MCF 10A (cell line): ENCODE results near the gene FBXL19. TPM values are rescaled to one million over a fixed set of nuclear protein-coding genes. Genes with fewer than 3 reads are reported as not detected.

Experiments
- BruUV-seq: library from RNA; stranded (reverse); fragments of 400-500 nt; replicated peaks from 2 replicates; lab custom pipeline; 2021; lab: Mats Ljungman, UMichigan
- CTCF ChIA-PET: fragments of 300-600 bp; sonication (Branson Sonifier 250); formaldehyde crosslinking; extraction: SDS; loops from one replicate; lab custom pipeline; 2021; ENCODE audit warnings: antibody characterized with exemption, inconsistent platforms; lab: Yijun Ruan, JAX
- POLR2A ChIA-PET: fragments of 300-600, 350-650 bp; sonication (Branson Sonifier 250); formaldehyde crosslinking; extraction: SDS; loops from one replicate; lab custom pipeline; 2020; ENCODE audit warnings: antibody characterized with exemption, inconsistent platforms; lab: Yijun Ruan, JAX
- DNase-seq: peaks from one replicate; pipeline ENCODE4 v3.0.0-alpha.2; 2018; ENCODE audit not compliant: unreplicated experiment
- H3K27ac Mint-ChIP-seq: one replicate; pipeline ENCODE4 v1.8.0; 2022; ENCODE audit warnings: mild to moderate bottlenecking, low read depth, mixed read lengths; ENCODE audit not compliant: unreplicated experiment
- H3K27me3 Mint-ChIP-seq: one replicate; pipeline ENCODE4 v1.8.0; 2022; ENCODE audit warnings: mixed read lengths; ENCODE audit not compliant: insufficient read depth, unreplicated experiment
- H3K36me3 Mint-ChIP-seq: one replicate; pipeline ENCODE4 v1.8.0; 2022; ENCODE audit warnings: mild to moderate bottlenecking, moderate library complexity, mixed read lengths; ENCODE audit not compliant: insufficient read depth, unreplicated experiment
- H3K4me1 Mint-ChIP-seq: one replicate; pipeline ENCODE4 v1.8.0; 2022; ENCODE audit warnings: mixed read lengths; ENCODE audit not compliant: insufficient read depth, unreplicated experiment
- H3K4me3 Mint-ChIP-seq: one replicate; pipeline ENCODE4 v1.8.0; 2022; ENCODE audit warnings: mild to moderate bottlenecking, moderate library complexity, mixed read lengths; ENCODE audit not compliant: unreplicated experiment
- H3K9me3 Mint-ChIP-seq: one replicate; pipeline ENCODE4 v1.8.0; 2022; ENCODE audit warnings: mixed read lengths; ENCODE audit not compliant: unreplicated experiment
- intact Hi-C: fragments of 100-400 bp; cut with micrococcal nuclease; formaldehyde crosslinking; loops from 2 replicates; pipeline ENCODE4 v1.14.1; 2022
- total RNA-seq: library from RNA; stranded (reverse); gene quantifications from 2 replicates; pipeline ENCODE4 v1.2.3, GENCODE V29; 2022
- TF ChIP-seq, protein P1 (sequence below): fragments of 200-600 bp; IDR thresholded peaks from one replicate; pipeline ENCODE4 v1.8.0; 2022; ENCODE audit warnings: antibody characterized with exemption, mild to moderate bottlenecking; ENCODE audit not compliant: unreplicated experiment

Gene FBXL19
- total RNA-seq, 1 experiment from 2014 or later = 18.0 TPM

DNA sequence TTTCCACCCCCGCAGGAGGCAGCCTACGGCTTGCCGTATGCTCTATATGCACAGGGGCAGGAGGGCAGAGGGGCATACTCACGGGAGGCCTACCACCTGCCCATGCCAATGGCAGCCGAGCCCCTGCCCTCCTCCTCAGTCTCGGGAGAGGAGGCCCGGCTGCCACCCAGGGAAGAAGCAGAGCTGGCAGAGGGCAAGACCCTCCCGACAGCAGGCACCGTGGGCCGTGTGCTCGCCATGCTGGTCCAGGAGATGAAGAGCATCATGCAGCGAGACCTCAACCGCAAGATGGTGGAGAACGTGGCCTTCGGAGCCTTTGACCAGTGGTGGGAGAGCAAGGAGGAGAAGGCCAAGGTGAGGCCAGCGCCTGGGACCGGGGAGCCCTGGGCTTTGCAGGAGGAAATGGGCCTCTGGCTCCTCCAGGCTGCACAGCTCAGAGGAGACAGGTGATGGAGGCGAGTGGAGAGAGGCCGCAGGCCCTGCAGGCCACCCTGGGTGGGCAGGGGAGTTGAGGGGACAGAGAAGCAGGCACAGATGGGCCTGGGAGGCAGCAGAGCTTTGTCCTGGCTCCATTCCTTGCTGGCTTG lies 42.8 kb downstream of the FBXL19 start:
- Mint-ChIP-seq H3K4me1 (no peaks in the 10 kb centered on the region), H3K36me3 (peaks cover 96% of the 10 kb centered on the region), H3K27ac (peak overlapping the region; percentile 75), H3K4me3 (no peak overlapping the region), H3K27me3 (no peaks in the 10 kb centered on the region), H3K9me3 (no peaks in the 10 kb centered on the region)
- DNase-seq = no peak
- CTCF ChIA-PET = no interaction called here
- TF ChIP-seq, protein P1, sequence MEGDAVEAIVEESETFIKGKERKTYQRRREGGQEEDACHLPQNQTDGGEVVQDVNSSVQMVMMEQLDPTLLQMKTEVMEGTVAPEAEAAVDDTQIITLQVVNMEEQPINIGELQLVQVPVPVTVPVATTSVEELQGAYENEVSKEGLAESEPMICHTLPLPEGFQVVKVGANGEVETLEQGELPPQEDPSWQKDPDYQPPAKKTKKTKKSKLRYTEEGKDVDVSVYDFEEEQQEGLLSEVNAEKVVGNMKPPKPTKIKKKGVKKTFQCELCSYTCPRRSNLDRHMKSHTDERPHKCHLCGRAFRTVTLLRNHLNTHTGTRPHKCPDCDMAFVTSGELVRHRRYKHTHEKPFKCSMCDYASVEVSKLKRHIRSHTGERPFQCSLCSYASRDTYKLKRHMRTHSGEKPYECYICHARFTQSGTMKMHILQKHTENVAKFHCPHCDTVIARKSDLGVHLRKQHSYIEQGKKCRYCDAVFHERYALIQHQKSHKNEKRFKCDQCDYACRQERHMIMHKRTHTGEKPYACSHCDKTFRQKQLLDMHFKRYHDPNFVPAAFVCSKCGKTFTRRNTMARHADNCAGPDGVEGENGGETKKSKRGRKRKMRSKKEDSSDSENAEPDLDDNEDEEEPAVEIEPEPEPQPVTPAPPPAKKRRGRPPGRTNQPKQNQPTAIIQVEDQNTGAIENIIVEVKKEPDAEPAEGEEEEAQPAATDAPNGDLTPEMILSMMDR = no peak
- POLR2A ChIA-PET = no interaction called here
- intact Hi-C loops = no loop called here
- BruUV-seq = no TSS peak

- TF ChIP-seq, protein P1 = no peak
- H3K36me3 Mint-ChIP-seq = peaks cover 96% of the 10 kb centered on the region
Measured at GRCh38 chr16:30967795-30968194, 44.4 kb downstream of the FBXL19 start.

DNA sequence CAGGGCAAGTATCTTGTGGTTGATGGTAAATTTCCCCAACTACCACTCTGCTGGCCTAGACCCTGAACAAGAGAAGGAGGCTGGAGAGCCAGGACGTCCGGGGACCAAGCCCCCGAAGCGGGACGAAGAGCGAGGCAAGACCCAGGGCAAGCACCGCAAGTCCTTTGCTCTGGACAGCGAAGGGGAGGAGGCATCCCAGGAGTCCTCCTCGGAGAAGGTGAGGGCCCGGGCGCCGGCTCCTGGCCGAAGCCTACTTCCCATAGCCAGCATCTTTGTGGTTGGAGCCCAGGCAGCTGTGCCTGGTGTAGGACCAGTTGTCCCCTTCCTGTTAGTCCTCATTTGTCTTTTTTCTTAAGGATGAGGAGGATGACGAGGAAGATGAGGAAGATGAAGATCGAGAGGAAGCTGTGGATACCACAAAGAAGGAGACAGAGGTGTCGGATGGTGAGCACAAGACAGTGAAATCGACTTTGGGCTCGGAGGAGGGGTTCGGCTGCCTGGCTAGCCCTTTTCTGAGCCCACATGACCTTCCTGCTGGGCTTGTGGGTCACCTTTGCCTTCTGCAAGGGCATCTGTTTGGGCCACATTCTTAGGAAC lies 46.0 kb downstream of the FBXL19 start:
- peaks cover 95% of the 10 kb centered on the region for H3K36me3 Mint-ChIP-seq
- H3K9me3 Mint-ChIP-seq = no peaks in the 10 kb centered on the region
- no TSS peak for BruUV-seq
- TF ChIP-seq, protein P1 = no peak
- no peak overlapping the region for H3K4me3 Mint-ChIP-seq
- no peak for DNase-seq
- H3K27me3 Mint-ChIP-seq = no peaks in the 10 kb centered on the region
- CTCF ChIA-PET = interaction anchor here (1.5 to 1.8 kb wide), 2 partner anchors 15 to 16 kb away, joined by 5 to 6 read pairs; partner anchors contain the start of gene HSD3B7
- H3K27ac Mint-ChIP-seq = no peak overlapping the region
- H3K4me1 Mint-ChIP-seq = no peaks in the 10 kb centered on the region
- POLR2A ChIA-PET = no interaction called here
- intact Hi-C loops = no loop called here

More at GRCh38 chr16:30967795-30968194, 44.4 kb downstream of the FBXL19 start:
- no peak overlapping the region for H3K27ac Mint-ChIP-seq
- H3K9me3 Mint-ChIP-seq = no peaks in the 10 kb centered on the region
- ChIA-PET POLR2A (no interaction called here), CTCF (no interaction called here)
- BruUV-seq = no TSS peak
- DNase-seq = no peak
- intact Hi-C loops = no loop called here
- H3K4me3 Mint-ChIP-seq = no peak overlapping the region
- no peaks in the 10 kb centered on the region for H3K4me1 Mint-ChIP-seq
- H3K27me3 Mint-ChIP-seq = no peaks in the 10 kb centered on the region

- DNase-seq = no peak
- POLR2A ChIA-PET = no interaction called here
- BruUV-seq = no TSS peak
- Mint-ChIP-seq H3K9me3 (no peaks in the 10 kb centered on the region), H3K27ac (peak overlapping the region; percentile 16), H3K4me1 (no peaks in the 10 kb centered on the region), H3K27me3 (no peaks in the 10 kb centered on the region), H3K36me3 (peaks cover 95% of the 10 kb centered on the region), H3K4me3 (no peak overlapping the region)
- TF ChIP-seq, protein P1 = no peak
- CTCF ChIA-PET = interaction anchor here (2.6 kb wide), 1 partner anchor 14 kb away, joined by 13 read pairs; the partner anchor contains the start of gene HSD3B7
- intact Hi-C loops = no loop called here
Measured at GRCh38 chr16:30971298-30971697, 47.9 kb downstream of the FBXL19 start.
